Astrocyte (in vitro differentiated cells and primary cell): ENCODE results near the gene SERPINB6.

Experiments
- EZH2 ChIP-seq: IDR thresholded peaks from 2 replicates; pipeline ENCODE4 v1.6.1; 2012; ENCODE audit warnings: mild to moderate bottlenecking, low read length, inconsistent platforms; ENCODE audit not compliant: insufficient read depth
- TF ChIP-seq, protein P1 (sequence below): IDR thresholded peaks from 2 replicates; pipeline ENCODE4 v1.5.1; 2011; ENCODE audit warnings: low read depth, mild to moderate bottlenecking, inconsistent platforms, low read length, moderate library complexity; ENCODE audit not compliant: insufficient read depth

- no peak for TF ChIP-seq EZH2
- TF ChIP-seq, protein P1, sequence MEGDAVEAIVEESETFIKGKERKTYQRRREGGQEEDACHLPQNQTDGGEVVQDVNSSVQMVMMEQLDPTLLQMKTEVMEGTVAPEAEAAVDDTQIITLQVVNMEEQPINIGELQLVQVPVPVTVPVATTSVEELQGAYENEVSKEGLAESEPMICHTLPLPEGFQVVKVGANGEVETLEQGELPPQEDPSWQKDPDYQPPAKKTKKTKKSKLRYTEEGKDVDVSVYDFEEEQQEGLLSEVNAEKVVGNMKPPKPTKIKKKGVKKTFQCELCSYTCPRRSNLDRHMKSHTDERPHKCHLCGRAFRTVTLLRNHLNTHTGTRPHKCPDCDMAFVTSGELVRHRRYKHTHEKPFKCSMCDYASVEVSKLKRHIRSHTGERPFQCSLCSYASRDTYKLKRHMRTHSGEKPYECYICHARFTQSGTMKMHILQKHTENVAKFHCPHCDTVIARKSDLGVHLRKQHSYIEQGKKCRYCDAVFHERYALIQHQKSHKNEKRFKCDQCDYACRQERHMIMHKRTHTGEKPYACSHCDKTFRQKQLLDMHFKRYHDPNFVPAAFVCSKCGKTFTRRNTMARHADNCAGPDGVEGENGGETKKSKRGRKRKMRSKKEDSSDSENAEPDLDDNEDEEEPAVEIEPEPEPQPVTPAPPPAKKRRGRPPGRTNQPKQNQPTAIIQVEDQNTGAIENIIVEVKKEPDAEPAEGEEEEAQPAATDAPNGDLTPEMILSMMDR = no peak
Observed at GRCh38 chr6:2960935-2961334, 10.4 kb downstream of the SERPINB6 start.
